Hippocampal formation (tissue), 2 donors: ENCODE measurements around the gene G0S2.
"Not testable (repeated sequence)": the region's sequence is repeated elsewhere in the genome, so short reads cannot be mapped to it uniquely, and the experiment has no call there.

Source experiments
- DNase-seq, 2 donors: peaks; one replicate each; lab custom pipeline; 2025; lab: John Stamatoyannopoulos, UW

G0S2 gene

DNA sequence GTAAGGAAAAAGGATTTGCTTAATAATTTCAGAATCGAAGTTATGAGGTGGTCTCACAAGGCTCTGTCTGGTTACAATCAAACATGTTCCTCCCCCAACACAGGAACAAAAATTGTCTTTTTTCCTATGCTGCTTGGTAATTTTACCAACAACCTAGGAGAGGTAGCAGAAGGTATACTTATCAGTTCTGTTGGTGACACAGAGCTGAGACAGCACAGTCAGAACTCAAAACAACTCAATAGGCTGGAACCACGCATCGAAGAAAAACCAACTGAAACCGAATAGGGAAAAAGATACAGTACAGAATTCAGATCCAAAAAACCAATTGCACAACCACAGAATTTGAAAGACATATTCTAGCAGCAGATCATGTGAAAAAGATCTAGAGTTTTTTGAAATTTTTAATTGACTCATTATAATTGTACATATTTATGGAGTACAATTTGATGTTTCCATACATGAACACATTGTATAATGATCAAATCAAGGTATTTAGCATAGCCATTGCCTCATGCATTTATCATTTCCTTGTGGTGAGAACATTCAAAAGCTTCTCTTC is 3.8 kb downstream of the G0S2 start:
- no peak for DNase-seq

DNA sequence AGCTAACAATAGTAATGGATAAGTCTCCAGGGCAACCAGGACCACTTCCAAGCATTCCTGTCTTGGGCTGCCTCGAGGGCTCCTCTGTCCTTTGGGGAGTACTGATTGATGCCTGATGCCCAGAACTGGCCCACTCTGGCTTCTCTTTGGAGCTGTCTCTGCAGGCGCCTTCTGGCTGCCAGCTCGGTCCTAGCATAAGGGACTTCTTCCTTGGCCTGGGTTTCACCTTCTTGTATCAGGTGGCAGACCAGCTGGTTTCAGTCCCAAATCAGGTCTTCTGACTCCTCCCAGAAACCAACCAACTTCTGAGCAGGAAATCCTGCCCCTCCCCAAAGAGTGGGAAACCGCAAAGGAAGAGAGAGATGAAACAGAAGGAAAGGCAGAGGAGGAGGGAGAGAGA is 10.6 kb downstream of the G0S2 start:
- DNase-seq = no peak

DNA sequence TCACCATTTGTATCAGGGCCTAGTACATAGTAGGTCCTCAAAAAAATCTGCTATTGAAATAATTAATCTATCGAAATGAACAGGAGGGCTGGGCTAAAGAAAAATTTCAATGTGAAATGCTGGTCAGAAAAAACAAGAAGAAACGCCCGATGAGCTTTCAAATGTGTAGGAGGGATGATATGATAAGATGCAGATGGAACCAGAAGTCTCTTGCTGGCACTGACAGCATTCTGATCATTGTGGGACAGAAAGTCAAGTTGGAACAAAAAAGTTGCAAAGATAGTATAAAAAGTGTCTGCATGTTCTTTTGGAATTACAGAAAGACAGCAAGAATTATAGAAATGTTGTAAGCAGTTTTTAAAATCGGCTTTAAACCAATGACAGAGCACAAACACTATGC is 11.1 kb downstream of the G0S2 start:
- DNase-seq = no peak

DNA sequence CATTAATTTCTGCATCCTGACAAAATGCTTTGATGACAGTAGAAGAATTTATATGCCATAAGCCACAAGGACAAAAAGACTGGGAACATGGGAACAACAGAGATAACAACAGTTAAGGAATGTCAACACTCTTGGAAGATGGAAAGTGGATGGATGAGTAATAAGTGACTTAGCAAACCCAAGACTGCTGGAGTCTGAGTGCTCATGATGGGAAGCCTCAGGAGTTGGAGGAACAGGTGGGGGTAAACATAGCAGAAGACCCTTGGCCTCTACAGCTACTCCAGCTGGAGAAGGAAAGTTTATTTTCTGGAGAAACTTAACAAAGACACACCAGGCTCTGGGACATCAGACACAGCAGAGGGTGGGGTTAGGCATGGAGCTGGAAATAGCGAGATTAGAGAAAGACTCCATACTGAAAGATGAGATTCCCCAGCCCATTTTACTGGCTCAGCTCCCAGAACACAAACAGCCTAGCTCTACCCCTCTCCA is 13.6 kb downstream of the G0S2 start:
- DNase-seq = no peak

DNA sequence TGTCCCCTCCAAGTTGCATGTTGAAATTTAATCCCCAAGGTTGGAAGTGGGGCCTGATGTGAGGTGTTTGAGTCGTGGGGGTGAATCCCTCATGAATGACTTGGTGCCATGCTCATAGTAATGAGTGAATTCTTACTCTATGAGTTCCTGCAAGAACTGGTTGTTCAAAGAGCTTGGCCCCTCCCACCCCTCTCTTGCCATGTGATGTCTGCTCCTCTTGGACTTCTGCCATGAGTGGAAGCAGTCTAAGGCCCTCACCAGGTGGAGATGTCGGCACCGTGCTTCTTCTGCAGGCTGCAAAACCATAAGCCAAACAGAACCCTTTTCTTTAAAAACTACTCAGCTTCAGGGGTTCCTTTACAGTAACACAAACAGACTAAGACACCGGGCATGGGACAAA is 14.3 kb downstream of the G0S2 start:
- no peak for DNase-seq

DNA sequence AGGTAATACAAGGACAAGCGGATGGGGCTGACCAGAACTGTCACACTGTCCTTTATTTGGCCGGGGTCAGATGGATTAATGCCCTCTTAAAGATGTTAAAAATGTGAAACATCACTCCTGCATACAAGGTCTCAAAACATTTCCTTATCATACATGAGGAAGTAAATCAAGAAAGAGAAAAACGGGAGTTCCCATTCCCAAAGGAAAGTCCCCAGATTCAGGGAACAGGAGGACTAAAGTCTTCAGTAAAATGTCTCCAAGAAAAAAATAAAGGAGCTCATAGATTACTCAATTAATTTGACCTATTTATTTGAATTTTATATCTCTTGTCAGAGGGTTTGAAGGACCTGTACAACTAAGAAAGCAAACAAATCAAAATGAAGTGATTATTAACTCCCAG is 16.0 kb downstream of the G0S2 start:
- no peak for DNase-seq

DNA sequence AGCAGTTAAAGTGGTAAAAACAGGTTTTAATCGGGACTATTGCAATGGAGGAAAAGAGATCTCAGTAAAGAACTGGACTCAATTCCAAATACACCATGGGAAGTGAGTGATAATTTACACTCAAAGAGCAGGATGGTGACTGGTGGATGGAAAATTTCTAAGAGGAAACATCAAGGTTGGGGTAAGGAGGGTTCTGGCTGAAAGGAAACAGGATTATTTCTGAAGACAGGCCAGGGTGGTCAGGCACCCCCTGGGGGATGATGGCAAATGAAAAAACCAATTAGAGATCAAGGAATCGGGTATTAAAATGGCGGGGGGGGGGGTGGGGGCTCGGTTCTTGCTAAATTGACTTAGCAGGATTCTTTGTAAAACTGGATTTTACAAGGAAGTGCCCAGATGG is 17.1 kb downstream of the G0S2 start:
- DNase-seq = no peak

DNA sequence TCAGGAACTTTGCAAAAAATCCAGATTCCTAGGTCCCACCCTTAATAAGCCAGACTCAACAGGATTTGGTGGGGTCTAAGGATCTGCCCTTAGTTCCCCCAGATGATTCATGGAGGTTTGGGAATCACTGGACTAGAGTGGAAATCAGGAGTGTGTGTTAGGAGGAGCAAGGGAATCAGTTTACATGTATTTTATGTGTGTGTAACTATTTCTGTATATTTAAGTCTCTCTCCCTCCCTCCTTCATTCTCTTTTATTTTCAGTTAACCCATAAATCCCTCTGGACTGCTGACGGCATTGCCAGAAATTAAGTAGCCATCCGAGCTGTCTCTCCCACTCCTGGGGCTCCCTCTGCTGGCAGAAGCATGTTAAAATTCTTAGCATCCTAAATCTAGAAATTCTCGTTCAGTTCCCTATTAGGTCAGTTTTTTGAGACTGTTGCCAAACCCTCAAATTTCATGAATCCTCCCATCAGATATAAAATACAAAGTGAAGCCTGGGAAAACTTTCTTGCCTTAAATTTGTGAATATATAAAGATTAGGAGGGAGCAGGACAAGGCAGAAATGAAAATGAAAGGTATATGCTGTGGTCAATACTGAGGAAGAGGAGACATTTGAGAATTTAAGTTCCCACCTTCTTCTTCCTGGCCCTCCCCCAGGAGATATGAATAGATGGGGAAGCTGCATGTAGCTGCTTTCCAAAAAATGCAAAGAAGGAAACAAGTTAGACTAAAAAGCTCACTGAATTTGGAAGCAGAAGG is 17.7 kb downstream of the G0S2 start:
- peak; percentile 68 to 87 for DNase-seq

DNA sequence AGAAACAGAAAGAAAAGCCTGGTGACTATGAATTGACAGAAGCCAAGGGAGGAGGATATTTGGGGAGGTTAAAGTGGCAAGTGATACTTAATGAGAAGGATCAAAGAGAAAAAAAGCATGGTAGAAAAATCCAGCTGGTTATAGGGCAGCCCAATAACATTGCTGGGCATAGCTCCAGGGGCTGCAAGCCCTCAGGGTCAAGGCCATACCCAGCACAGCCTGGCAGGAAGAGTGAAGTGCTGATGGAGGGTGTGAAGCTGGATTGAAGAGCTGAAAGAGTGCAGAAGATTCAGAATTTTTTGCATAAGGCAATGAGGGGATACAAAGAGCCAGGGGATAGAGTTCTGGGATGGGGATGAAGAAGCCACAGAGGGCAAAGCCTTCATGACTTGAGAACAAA is 21.5 kb downstream of the G0S2 start:
- DNase-seq = no peak

DNA sequence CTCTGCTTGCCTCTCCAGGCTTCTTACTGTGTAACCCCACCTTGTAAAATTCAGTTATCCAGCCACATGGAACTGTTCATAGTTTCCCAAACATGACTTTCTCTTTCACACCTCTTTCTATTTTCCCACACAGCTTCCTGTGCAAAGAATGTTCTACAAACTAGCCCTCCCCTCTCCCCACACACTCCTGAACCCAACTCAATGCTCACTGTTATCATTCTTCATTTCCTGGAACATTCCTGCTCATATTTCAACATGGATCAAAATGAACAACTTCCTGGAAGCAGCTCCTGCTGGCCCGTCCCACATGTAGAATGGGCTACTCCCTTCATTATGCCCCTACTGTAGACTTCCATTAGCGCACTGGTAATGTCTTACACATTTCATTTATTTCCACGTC is 21.9 kb downstream of the G0S2 start:
- no peak for DNase-seq

DNA sequence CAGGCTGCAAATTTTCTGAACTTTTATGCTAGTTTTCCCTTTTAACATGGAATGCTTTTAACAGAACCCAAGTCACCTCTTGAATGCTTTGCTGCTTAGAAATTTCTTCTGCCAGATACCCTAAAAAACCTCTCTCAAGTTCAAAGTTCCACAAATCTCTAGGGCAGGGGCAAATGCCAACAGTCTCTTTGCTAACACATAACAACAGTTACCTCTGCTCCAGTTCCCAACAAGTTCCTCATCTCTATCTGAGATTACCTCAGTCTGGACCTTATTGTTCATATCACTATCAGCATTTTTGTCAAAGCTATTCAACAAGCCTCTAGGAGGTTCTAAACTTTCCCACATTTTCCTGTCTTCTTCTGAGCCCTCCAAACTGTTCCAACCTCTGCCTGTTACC is 25.5 kb downstream of the G0S2 start:
- DNase-seq = not testable (repeated sequence)

DNA sequence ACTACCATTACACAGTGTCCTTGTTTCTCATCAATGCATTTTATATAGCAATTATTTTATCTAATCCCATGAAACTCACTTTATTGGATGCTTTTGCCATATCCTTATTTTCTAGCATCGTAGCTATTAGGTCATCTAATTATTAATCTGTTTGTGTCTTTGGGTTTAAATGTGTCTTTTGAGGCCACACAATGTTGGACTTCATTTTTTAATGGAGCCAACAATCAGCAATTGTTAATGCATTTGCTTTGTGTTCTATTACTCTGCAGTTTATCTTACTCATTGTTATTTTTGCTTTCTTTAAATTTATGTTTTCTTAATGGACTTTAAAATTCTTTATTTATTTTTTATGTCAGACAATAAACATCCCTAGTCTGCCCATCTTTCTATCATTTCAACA is 27.6 kb downstream of the G0S2 start:
- peak in 1 of 2 donors; percentile 21 for DNase-seq

DNA sequence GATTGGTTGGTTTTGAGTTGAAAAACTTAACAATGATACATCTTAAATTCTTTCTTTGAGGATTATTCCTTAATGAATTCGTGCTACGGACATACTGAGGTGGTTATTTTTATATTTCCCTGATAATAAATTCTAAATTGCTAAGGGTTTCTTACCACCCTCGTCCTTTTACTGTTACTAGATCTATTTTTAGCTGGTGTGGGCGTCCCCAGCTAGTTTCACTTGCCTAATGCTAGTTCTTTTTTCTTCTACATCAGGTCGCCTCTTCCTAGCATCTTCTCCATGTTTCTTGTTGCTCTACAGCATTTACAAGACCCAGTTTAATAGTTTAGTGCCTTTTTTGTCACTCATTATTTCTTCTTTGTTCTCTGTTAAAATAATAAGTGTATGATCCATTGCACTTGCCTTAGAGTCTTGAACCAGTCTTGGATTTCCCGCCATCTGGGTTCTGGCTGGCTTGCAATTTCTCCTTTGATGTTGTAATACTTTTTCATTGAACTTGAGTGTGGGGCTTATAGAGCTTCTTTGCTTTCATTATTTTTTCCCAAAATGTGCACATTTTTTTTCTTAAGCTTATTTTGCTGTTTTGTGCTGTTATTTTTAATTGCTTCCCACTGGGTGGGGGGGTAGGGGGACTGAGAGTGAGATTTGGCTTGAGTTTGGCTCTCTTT is 28.8 kb downstream of the G0S2 start:
- no peak for DNase-seq

DNA sequence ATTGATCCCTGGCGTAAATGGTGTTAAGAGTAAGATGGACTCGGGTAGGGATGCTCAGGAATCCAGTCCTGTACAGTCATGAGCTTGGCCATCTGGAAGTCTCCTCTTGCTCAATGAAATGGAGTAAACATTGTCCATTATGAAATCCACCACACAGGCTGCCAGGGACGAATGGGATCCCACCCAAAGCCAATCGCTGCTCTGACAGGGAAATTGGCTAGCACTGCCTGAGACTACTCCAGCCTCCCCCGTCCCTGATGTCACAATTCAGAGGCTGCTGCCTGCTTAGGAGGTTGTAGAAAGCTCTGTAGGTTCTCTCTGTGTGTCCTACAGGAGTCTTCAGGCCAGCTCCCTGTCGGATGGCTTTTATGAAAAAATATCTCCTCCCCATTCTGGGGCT is 29.4 kb downstream of the G0S2 start, which contains the start of gene HSD11B1:
TSS of gene HSD11B1 (plus strand) at position 263 of the 400 bp plus-strand sequence. CDS start at position 360, 97 bp downstream.
- peak; percentile 54 to 75 for DNase-seq

DNA sequence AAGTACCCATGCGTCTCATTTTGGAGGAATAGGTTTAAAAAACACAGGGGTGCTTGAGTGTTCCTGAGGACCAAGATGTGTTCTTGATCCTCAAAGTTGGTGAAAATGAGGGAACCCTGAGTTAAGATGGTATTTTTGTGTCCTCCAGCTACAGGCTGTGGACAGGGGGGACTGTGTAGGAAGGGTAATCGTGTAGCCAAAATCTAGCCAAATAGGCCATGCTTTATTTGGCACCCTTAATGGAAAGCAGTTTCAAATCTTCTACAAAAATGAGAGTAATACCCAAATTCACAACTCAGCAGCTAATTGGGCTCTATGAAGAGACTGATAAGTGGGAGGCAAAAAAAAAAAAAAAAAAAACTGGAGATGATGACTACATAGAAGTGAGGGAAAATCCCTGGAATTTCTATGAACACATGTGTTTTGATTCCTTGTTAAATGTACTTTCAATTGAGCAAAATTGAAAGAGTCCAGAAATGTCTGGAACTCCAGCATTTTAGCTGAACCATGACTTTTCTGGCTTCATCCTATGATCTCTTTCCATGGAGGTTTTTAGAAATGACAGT is 29.9 kb downstream of the G0S2 start:
- DNase-seq = no peak

DNA sequence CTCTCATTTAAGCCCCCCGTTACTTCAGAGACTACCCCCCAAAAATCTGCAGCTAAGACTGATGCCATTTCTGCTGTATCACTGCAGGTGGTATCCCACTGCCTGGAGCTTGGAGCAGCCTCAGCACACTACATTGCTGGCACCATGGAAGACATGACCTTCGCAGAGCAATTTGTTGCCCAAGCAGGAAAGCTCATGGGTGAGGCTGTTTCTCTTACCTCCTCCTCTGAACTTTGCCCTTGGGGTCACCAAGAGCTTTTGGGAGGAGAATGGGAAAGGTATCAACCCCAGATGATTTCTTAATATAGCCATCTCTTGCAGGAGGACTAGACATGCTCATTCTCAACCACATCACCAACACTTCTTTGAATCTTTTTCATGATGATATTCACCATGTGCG is 31.4 kb downstream of the G0S2 start:
- DNase-seq = no peak

DNA sequence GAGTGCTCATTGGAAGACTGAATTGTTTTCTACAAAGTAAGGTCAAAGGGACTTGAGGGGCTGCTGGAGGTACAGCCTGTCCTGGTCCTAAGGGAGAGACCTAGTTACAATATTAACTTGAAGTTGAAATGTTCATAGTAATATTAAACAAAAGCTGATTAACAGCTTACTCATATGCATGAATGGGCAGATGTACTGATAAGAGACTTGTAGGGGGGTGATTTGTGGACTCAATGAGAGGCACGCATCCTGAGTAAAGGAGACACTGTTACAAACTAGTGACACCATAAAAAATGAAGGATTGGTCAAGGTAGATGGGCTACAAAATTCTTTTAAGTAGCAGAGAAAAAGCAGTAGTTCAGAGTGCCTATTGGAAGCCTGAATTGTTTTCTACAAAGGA is 32.1 kb downstream of the G0S2 start:
- no peak for DNase-seq

DNA sequence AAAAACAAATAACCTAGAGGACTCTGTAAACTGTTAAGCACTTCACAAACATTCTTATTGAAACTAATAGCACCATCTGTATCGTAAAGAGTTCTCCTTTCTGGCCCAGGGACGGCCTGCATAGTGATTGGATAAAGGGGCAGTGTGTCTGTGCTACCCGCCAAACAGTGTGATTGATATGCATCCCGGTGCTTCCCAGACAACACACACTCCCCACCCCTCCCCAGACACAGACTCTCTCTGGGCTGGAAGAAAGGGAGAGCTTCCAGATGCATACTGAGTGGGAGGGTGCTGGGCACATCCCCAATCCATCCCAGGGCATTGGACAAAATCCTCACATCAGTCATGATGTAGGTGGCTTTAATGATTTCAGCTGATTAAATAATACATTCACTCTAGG is 33.1 kb downstream of the G0S2 start:
- DNase-seq = peak in 1 of 2 donors; percentile 23

DNA sequence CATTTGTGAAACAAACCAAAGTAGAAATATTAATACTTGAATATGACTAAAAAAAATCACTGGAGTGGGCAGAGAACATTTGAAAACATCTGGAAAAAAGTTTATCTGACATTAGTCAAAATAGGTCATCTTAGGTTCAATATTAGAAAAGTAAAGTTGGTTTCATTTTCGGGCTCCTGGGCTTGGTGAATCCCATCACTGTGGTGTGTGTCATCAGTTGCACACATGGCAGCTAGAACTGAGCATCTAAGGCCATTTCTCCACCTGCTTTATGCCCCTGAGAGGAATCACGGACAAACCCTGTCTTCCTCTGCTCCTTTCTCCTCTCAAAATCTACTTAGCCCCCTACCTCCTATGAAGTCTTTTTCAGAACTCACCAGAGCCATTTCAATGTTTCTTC is 34.9 kb downstream of the G0S2 start:
- no peak for DNase-seq

DNA sequence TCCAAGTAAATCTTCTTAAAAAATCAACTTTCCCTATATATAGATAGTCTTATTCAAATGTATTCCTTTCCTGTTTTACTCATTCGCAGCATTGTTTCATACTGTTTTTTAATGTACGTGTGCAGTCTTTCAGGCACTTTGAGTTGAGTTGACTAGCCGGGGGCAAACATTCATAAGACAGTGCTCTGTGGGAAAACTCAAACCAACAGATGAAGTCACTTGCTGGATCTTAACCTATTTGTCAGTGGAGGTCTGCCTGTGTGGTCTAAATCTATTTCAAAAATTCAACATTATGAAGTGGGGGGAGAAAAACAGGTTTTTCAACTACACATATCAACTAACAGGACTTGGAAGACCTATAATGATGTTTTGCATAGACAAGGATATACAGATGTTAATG is 35.6 kb downstream of the G0S2 start:
- no peak for DNase-seq

DNA sequence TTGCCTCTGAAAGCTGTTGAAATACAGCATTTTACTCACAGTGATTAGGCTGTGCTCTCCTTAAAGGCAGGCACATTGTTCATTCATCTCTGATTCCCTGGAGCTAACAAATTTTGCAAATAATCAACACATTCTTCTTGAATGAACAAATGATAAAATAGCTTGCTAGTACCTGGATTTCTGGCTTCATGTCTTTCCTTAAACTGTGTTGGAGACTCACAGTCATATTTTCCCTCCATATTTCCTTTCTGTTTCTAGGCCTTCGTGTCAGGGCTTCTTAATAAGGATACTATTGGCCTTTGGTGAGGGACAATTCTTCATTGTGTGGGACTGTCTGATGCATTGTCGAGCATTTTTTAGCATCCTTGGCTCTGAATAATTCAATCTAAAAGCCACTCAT is 39.1 kb downstream of the G0S2 start:
- DNase-seq = peak in 1 of 2 donors; percentile 79

DNA sequence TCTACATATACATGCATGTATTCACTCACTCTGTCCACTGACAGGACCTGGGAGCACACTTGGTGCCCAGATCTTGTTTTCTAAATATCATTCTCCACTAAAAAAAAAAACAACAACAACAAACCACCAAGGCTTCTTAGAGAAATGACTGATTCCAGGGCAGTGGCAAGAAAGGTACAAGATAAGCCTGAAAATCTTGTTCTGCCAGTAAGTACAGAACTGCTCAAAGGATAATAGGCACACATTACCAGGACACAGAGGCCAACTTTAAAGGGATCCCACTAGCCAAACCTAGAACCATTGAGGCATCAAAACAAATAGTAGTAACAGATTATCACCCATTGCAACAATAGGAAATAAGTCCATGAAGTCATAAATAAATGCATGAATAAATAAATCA is 40.1 kb downstream of the G0S2 start:
- DNase-seq = no peak

DNA sequence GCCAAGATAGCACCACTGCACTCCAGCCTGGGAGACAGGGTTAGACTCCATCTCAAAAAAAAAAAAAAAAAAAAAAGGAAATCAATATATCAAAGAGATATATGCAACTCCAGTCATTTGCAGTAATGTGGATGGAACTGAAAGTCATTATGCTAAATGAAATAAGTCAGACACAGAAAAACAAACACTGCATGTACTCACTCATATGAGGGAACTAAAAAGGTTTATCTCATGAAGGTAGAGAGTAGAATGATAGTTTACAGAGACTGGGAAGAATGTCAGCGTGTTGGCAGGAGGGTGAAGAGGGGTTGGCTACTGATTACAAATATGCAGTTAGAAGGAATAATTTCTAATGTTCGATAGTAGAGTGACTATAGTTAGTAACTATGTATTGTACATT is 42.6 kb downstream of the G0S2 start:
- DNase-seq = no peak
